ENCODE data around the gene RNFT2.

- TF ChIP-seq CTCF (IDR thresholded peaks at IDR 0.05) (no peak), ATF6 (CRISPR knock-in tag; IDR thresholded peaks at IDR 0.05) (no peak), RORB (CRISPR knock-in tag; IDR thresholded peaks at IDR 0.05) (no peak), TCF7 (CRISPR knock-in tag; IDR thresholded peaks at IDR 0.05; ENCODE audit: low read depth) (no peak), ATF2 (CRISPR knock-in tag; IDR thresholded peaks at IDR 0.05; ENCODE audit: borderline replicate concordance, low read depth) (no peak), E2F4 (CRISPR knock-in tag; IDR thresholded peaks at IDR 0.05; ENCODE audit: borderline replicate concordance, low read depth) (no peak), ESRRA (CRISPR knock-in tag; IDR thresholded peaks at IDR 0.05; ENCODE audit: borderline replicate concordance) (no peak), USF1 (CRISPR knock-in tag; IDR thresholded peaks at IDR 0.05) (no peak), ZNF396 (CRISPR knock-in tag; IDR thresholded peaks at IDR 0.05; ENCODE audit: borderline replicate concordance) (no peak), ELF4 (CRISPR knock-in tag; IDR thresholded peaks at IDR 0.05; ENCODE audit: low read depth) (no peak), ZNF263 (CRISPR knock-in tag; IDR thresholded peaks at IDR 0.05; ENCODE audit: low read depth) (no peak), CBFB (CRISPR knock-in tag; IDR thresholded peaks at IDR 0.05; ENCODE audit: low read depth) (no peak)
These were observed 62.8 kb downstream of the RNFT2 start for GRCh38 chr12:116800918-116801317.
